Raji (cell line): Measurements from ENCODE around the gene RIPPLY3.

Experiments used
- POLR2A ChIP-seq: IDR thresholded peaks from 2 replicates; pipeline ENCODE4 v1.6.1; 2011; ENCODE audit warnings: low read depth, low read length, control low read depth; ENCODE audit not compliant: insufficient read depth

RIPPLY3 gene

GRCh38 chr21:37064841-37065240 is 58.3 kb downstream of the RIPPLY3 start:
- TF ChIP-seq POLR2A, result no peak

- no peak for TF ChIP-seq POLR2A
These were observed 59.2 kb downstream of the RIPPLY3 start for GRCh38 chr21:37065561-37066177.
